ENCODE data around the gene SORCS3.

The SORCS3 gene

GRCh38 chr10:105161149-105161548 lies 520.1 kb downstream of the SORCS3 start:
- TF ChIP-seq, protein P1, sequence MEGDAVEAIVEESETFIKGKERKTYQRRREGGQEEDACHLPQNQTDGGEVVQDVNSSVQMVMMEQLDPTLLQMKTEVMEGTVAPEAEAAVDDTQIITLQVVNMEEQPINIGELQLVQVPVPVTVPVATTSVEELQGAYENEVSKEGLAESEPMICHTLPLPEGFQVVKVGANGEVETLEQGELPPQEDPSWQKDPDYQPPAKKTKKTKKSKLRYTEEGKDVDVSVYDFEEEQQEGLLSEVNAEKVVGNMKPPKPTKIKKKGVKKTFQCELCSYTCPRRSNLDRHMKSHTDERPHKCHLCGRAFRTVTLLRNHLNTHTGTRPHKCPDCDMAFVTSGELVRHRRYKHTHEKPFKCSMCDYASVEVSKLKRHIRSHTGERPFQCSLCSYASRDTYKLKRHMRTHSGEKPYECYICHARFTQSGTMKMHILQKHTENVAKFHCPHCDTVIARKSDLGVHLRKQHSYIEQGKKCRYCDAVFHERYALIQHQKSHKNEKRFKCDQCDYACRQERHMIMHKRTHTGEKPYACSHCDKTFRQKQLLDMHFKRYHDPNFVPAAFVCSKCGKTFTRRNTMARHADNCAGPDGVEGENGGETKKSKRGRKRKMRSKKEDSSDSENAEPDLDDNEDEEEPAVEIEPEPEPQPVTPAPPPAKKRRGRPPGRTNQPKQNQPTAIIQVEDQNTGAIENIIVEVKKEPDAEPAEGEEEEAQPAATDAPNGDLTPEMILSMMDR (IDR thresholded peaks at IDR 0.05; ENCODE audit: insufficient read depth, missing control alignments), result no peak
- DNase-seq (ENCODE audit: insufficient read length, low spot score) (no peak), FAIRE-seq (no peak)

DNA sequence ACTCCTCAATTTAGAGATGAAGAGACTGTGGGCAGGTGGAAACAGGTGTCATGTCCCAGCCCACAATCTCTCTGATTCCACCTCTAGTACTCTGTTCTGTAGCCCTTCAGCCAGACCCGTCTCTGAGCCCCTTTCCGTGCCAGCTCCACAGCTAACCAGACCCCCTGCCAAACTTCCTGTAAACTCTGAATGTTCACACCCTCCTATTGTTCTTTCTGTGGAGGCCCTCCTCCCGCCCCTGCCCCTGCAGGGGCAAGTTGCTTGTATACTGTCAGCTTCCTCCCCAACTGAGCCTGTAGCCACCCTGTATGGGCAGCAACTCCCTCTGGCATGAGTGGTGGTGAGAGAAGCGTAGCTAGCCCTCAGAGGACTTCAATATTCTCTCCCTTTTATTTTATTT lies 520.7 kb downstream of the SORCS3 start:
- TF ChIP-seq, protein P1 (IDR thresholded peaks at IDR 0.05; ENCODE audit: insufficient read depth, missing control alignments), result no peak
- FAIRE-seq (no peak), DNase-seq (ENCODE audit: insufficient read length, low spot score) (no peak)

DNA sequence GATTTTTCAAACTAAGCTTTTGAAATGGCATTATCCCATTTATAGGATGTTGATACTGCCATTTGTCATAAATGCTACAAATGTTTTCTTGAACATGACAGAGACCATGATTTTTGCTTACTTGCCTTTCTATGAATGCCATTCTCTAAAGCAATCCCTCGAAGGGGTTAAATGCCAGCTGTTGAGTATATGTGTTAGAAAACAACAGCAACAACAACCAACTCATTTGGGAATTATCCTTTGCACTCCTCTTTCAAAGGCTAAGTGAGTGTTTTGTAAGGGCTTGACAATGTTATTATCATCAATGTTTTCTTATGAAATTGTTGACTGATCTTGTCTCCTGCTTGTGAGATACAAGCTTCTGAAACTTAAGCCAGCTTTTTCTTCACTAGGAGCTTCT lies 529.4 kb downstream of the SORCS3 start:
- TF ChIP-seq, protein P1 (IDR thresholded peaks at IDR 0.05; ENCODE audit: insufficient read depth, missing control alignments), result no peak
- DNase-seq (ENCODE audit: insufficient read length, low spot score), result no peak
- no peak for FAIRE-seq

GRCh38 chr10:105171945-105172344 lies 530.9 kb downstream of the SORCS3 start:
- TF ChIP-seq, protein P1 (IDR thresholded peaks at IDR 0.05; ENCODE audit: insufficient read depth, missing control alignments), result no peak
- FAIRE-seq, result no peak
- DNase-seq (ENCODE audit: insufficient read length, low spot score), result no peak

- no peak for FAIRE-seq
- no peak for DNase-seq (ENCODE audit: insufficient read length, low spot score)
- TF ChIP-seq, protein P1 (IDR thresholded peaks at IDR 0.05; ENCODE audit: insufficient read depth, missing control alignments), result no peak
Observed at GRCh38 chr10:105181626-105182025, 540.5 kb downstream of the SORCS3 start.

- DNase-seq (ENCODE audit: insufficient read length, low spot score), result no peak
- TF ChIP-seq, protein P1 (IDR thresholded peaks at IDR 0.05; ENCODE audit: insufficient read depth, missing control alignments), result no peak
- FAIRE-seq, result no peak
Observed at GRCh38 chr10:105183536-105183935, 542.4 kb downstream of the SORCS3 start.

DNA sequence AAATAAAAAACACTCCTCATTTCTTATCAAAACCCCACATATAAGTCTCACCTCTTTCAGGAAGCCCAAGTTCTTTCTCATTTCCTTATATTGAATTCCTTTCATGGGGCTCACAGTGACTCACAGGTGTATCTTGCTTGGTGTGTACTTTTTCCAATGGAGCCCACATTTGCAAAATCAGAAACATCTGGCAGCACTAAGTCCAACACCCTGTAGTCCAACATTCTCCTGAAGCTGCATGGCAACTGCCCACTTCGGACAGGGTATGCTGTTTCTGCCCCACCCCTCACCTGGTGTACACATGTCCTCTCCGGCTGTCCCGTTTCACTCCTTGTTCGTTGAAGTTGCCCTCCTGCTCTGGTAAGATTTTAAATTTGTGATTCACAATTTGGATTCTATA lies 544.1 kb downstream of the SORCS3 start:
- FAIRE-seq (no peak), DNase-seq (ENCODE audit: insufficient read length, low spot score) (no peak)
- TF ChIP-seq, protein P1 (IDR thresholded peaks at IDR 0.05; ENCODE audit: insufficient read depth, missing control alignments), result no peak

Data from D721Med (cell line).